Uterus (tissue), 4 donors: Measurements from ENCODE around the gene NMT1. TPM values are rescaled to one million over a fixed set of nuclear protein-coding genes. Genes with fewer than 3 reads are reported as not detected.

Source experiments
- DNase-seq, 2 donors: peaks; one replicate each; pipeline ENCODE4 v3.0.0-alpha.2; 2019 to 2020
- H3K27ac ChIP-seq, 2 donors: fragments of 200-600 bp; sonication (generic); 1 replicate in 1 of 2; 2 replicates in 1 of 2; pipeline ENCODE4 v1.5.1; 2016 to 2018
- H3K27me3 ChIP-seq, 2 donors: fragments of 200-600 bp; sonication (generic); one replicate each; pipeline ENCODE4 v1.5.1; 2018 to 2019; ENCODE audit warnings: control low read depth in 1 of 2
- H3K36me3 ChIP-seq, 2 donors: fragments of 200-600 bp; sonication (generic); one replicate each; pipeline ENCODE4 v1.5.1; 2019; ENCODE audit warnings: control low read depth in 1 of 2
- H3K4me1 ChIP-seq, 2 donors: fragments of 200-600 bp; sonication (generic); one replicate each; pipeline ENCODE4 v1.5.1; 2018 to 2019; ENCODE audit warnings: control low read depth in 1 of 2
- H3K4me3 ChIP-seq, 2 donors: fragments of 200-600 bp; sonication (generic); 1 replicate in 1 of 2; 2 replicates in 1 of 2; pipeline ENCODE4 v1.5.1; 2018 to 2019; ENCODE audit warnings: mild to moderate bottlenecking in 1 of 2
- H3K9me3 ChIP-seq, 2 donors: fragments of 200-600 bp; sonication (generic); one replicate each; pipeline ENCODE4 v1.5.1; 2019; ENCODE audit warnings: control low read depth in 1 of 2
- CTCF ChIP-seq, 4 experiments: fragments of 200-600 bp in 2 of 4; fragments of 450-650 bp in 2 of 4; sonication (generic) in 2 of 4; IDR thresholded peaks; one replicate each; pipeline ENCODE4 v1.5.1; 2016 to 2019; ENCODE audit warnings: antibody characterized with exemption in 4 of 4, mild to moderate bottlenecking in 2 of 4, moderate library complexity in 1 of 4
- POLR2A ChIP-seq, 2 donors: fragments of 450-650 bp; IDR thresholded peaks; one replicate each; pipeline ENCODE4 v1.6.1; 2016; ENCODE audit warnings: antibody characterized with exemption in 2 of 2, mild to moderate bottlenecking in 1 of 2, moderate library complexity in 1 of 2
- intact Hi-C: fragments of 100-400 bp; cut with DNase I; formaldehyde crosslinking; loops from one replicate; pipeline ENCODE4 v1.15.1; 2023; ENCODE audit warnings: low total_unique reads
- total RNA-seq, 4 donors: library from RNA; depleted of rRNA in 3 of 4; stranded (reverse); fragments of >200 nt in 3 of 4; gene quantifications; one replicate each; pipeline versions ENCODE4 v1.1.0 to v1.2.4, GENCODE V29; 2014 to 2023
- donor health status: DM: yes; HTN: yes; CAD: no.

NMT1 gene
- total RNA-seq, 4 donors from 2014 or later = 25.6 to 115 (median 72.3) TPM

DNA sequence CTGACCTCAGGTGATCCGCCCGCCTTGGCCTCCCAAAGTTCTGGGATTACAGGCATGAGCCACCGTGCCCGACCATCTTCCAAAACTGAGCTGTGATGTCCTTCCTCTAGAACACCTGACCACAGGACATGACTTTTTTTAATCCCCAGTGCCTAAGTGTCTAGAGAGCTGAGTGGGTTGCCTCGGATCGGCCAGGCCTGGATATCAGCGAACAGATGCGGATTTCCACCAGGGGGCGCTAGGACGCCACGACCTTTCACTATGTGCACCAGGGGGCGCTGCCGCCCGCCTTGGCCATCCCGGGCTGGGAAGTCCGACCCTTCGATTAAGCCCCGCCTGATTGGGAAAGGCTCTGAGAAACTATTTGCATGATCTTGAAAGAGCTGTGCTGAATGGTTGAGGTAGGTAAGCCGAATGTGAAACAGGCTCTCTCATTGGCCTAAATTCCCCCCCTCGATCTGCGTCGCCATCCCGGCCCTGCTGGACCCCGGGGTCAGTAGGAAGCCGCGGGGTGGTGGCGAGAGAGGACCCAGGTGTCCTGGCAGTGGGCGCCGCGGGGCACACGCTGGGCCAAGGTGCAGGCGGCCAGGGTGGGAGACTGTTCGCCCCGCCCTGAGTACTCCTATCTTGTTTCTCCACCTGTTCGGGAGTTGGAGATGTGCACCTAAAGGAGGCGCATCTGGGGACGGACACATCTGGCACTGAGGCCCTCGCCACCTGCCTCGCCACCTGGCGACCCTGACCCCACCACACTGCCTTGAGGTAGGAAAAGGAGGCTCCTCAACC, 74.3 kb downstream of the NMT1 start, which contains the start of gene ACBD4:
Gene ACBD4 (plus strand): TSS at position 496 of the 786 bp plus-strand sequence. CDS start 458 bp downstream, outside the sequence.
- peaks cover 8% of the 10 kb centered on the region in 2 donors for H3K4me1 ChIP-seq
- TF ChIP-seq POLR2A (IDR thresholded peaks at IDR 0.05) = peak; percentile 44 to 65
- peak; percentile 99 to 100 (median 100) for TF ChIP-seq CTCF (IDR thresholded peaks at IDR 0.05)
- peak within 1 kb of the TSS; percentile 68 to 83 for H3K4me3 ChIP-seq
- no peaks in the 10 kb centered on the region for H3K9me3 ChIP-seq
- intact Hi-C loops = loop anchor here (5.0 kb wide), 1 partner anchor 62 kb away; no protein-coding TSS in a partner anchor
- H3K27me3 ChIP-seq = no peaks in the 10 kb centered on the region
- no peaks in the 10 kb centered on the region for H3K36me3 ChIP-seq
- peak; percentile 97 for DNase-seq
- peak within 1 kb of the TSS; percentile 90 to 94 for H3K27ac ChIP-seq

DNA sequence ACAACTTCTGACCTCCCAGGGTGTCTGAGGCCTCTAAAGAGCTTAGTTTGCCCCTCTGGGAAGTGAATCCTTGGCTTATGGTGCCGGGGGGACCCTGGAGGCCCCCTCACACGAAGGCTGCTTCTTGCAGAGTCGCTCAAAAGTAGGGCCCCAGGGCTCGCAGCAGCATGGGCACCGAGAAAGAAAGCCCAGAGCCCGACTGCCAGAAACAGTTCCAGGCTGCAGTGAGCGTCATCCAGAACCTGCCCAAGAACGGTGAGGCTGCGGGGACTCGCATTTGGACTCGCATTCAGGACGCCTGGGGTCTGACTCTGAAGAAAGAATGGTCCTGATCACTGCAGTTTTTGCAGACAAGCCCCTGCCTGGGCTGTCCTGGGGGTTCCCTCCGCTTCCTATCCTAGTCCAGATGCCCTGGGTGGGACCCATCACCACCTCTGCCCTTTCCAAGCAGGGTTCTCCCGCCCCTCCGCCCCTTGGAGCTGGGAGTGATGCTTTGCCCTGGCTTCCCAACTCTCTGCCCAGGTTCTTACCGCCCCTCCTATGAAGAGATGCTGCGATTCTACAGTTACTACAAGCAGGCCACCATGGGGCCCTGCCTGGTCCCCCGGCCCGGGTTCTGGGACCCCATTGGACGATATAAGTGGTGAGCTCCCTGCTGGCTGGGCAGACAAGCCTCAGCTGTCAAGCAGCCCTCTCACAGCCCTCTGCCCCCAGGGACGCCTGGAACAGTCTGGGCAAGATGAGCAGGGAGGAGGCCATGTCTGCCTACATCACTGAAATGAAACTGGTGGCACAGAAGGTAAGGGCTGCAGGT, 75.1 kb downstream of the NMT1 start:
- H3K4me1 ChIP-seq = peaks cover 1 to 8% of the 10 kb centered on the region in 2 donors

GRCh38 chr17:45136846-45137560, 75.9 kb downstream of the NMT1 start:
- no peak overlapping the region for H3K4me3 ChIP-seq
- no peaks in the 10 kb centered on the region for H3K9me3 ChIP-seq
- no peaks in the 10 kb centered on the region for H3K27me3 ChIP-seq
- peaks cover 0 to 8% of the 10 kb centered on the region in 2 donors for H3K4me1 ChIP-seq
- DNase-seq = no peak
- H3K27ac ChIP-seq = peak overlapping the region in 1 of 2 donors; percentile 90
- no peak for TF ChIP-seq CTCF (IDR thresholded peaks at IDR 0.05)
- no peak for TF ChIP-seq POLR2A (IDR thresholded peaks at IDR 0.05)
- H3K36me3 ChIP-seq = no peaks in the 10 kb centered on the region
- intact Hi-C loops = loop anchor here (5.0 kb wide), 1 partner anchor 60 kb away; no protein-coding TSS in a partner anchor

More for the DNA sequence above, 75.1 kb downstream of the NMT1 start:
- Histone ChIP-seq H3K36me3 (no peaks in the 10 kb centered on the region), H3K27ac (peak overlapping the region; percentile 90 to 94), H3K27me3 (no peaks in the 10 kb centered on the region), H3K9me3 (no peaks in the 10 kb centered on the region), H3K4me3 (peak overlapping the region; percentile 68 to 83)
- TF ChIP-seq POLR2A (IDR thresholded peaks at IDR 0.05) (no peak), CTCF (IDR thresholded peaks at IDR 0.05) (no peak)
- DNase-seq = no peak
- intact Hi-C loops = loop anchor here (5.0 kb wide), 1 partner anchor 61 kb away; no protein-coding TSS in a partner anchor

- Histone ChIP-seq H3K4me1 (peaks cover 0 to 8% of the 10 kb centered on the region in 2 donors), H3K9me3 (no peaks in the 10 kb centered on the region), H3K27me3 (no peaks in the 10 kb centered on the region), H3K36me3 (no peaks in the 10 kb centered on the region), H3K27ac (no peak overlapping the region), H3K4me3 (no peak overlapping the region)
- intact Hi-C loops = loop anchor here (5.0 kb wide), 1 partner anchor 60 kb away; no protein-coding TSS in a partner anchor
- DNase-seq = no peak
- TF ChIP-seq CTCF (IDR thresholded peaks at IDR 0.05) (no peak), POLR2A (IDR thresholded peaks at IDR 0.05) (no peak)
Measured at GRCh38 chr17:45137561-45138305, 76.6 kb downstream of the NMT1 start.
